AG09319 (cell line): ENCODE data around the gene FER.
"Not testable (repeated sequence)": the region's sequence is repeated elsewhere in the genome, so short reads cannot be mapped to it uniquely, and the experiment has no call there.

Source experiments
- DNase-seq: peaks from one replicate; pipeline ENCODE4 v3.0.0-alpha.2; 2010; ENCODE audit warnings: low read depth; ENCODE audit errors: extremely low read depth
- TF ChIP-seq, protein P1 (sequence below): IDR thresholded peaks from 2 replicates; pipeline ENCODE4 v1.5.1; 2011; ENCODE audit warnings: low read depth, mild to moderate bottlenecking, inconsistent platforms, low read length, moderate library complexity

The FER gene

DNA sequence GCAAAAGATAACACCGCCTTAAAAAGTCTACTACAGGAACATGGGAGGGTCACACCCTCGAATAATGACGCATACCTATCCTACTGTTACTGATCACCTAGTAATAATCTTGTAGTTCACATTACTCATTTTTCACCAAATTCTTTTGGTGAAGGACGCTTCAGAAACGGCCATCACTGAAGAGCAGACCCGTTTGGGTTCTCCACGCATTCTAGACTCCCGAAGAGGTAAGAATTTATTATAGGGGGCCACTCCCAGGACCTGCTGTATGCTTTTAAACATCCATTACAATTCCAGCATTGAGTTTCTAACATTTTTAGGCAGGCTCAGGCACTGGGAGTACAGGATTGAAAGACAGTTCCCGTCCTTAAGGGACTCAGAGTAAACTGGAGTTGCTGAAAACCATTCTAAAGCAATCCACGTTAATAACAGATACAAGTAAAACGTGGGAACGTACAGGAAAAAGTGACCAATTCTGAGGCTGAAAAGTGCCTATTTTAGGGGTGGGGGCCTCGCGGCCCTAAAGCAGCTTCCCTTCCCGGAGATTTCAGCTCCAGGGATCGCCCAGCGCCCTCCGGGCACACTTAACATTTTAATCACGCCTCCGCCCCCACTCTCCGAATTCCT lies at the start of gene FER:
Gene FER (plus strand): TSS at position 124 of the 627 bp plus-strand sequence. CDS start 50,286 bp downstream, outside the sequence.
- TF ChIP-seq, protein P1, sequence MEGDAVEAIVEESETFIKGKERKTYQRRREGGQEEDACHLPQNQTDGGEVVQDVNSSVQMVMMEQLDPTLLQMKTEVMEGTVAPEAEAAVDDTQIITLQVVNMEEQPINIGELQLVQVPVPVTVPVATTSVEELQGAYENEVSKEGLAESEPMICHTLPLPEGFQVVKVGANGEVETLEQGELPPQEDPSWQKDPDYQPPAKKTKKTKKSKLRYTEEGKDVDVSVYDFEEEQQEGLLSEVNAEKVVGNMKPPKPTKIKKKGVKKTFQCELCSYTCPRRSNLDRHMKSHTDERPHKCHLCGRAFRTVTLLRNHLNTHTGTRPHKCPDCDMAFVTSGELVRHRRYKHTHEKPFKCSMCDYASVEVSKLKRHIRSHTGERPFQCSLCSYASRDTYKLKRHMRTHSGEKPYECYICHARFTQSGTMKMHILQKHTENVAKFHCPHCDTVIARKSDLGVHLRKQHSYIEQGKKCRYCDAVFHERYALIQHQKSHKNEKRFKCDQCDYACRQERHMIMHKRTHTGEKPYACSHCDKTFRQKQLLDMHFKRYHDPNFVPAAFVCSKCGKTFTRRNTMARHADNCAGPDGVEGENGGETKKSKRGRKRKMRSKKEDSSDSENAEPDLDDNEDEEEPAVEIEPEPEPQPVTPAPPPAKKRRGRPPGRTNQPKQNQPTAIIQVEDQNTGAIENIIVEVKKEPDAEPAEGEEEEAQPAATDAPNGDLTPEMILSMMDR = no peak
- no peak for DNase-seq

DNA sequence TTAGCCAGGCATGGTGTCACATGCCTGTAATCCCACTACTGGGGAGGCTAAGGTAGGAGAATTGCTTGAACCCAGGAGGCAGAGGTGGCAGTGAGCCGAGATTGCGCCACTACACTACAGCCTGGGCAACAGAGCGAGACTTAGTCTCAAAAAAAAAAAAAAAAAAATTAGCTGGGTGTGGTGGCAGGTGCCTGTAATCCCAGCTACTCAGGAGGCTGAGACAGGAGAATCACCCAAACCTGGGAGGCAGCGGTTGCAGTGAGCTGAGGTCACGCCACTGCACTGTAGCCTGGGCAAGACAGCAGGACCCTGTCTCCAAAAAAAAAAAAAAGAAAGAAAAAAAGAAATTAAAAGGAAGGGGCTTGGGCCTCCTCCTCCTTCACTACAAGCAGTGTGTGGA lies 47.3 kb upstream of the FER start:
- not testable (repeated sequence) for DNase-seq

DNA sequence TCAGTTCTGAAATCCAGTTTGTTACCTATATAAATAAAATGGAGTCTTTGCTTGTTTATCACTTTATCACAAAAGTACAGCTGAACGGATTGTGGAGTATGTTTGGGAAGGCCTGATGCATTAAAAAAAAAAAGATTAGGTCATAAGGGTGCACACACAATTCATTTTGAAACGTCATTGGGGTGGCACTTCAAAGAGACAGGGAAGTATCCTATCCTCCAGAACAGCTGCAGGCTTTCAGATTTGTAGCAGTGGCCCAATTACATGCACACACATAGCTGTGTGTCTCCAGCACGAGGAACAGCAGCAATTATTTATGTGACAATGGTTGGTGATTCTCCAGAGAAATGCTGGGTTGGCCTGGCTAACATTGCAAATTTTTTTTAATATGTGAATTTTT lies 46.8 kb upstream of the FER start:
- no peak for DNase-seq
- TF ChIP-seq, protein P1 = no peak

DNA sequence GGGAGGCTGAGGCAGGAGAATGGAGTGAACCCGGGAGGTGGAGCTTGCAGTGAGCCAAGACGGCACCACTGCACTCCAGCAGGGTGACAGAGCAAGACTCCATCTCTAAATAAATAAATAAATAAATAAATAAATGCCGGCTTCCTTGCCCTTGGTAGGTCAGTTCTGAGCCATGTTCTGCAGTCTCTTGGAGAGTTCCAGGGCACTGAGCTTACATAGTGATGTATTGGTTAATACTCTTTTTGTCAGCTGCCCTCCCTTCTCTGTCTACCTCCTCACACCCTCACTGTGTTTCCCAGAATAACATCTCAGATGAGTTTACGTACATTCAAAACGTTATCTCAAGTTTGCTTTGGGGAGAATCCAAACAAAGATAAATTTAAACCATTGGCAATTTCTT lies 45.2 kb upstream of the FER start:
- no peak for DNase-seq
- TF ChIP-seq, protein P1 = no peak

DNA sequence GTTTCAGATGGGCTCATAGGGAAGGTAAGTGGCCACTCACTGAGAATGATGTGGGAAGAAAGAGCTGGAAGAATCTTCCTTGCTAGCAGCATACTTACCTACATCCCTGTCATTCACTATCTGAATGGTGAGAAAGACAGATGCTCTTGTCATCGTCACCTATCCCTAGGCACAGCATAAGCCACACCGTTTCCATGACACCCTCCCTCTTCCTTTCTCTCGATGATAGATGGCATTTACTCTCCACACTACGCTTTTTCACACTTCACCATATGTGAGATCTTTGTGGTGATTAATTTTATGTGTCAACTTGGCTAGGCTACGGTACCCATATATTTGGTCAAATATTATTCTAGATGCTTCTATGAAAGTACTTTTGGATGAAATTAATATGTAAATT lies 44.4 kb upstream of the FER start:
- TF ChIP-seq, protein P1 = no peak
- DNase-seq = no peak

DNA sequence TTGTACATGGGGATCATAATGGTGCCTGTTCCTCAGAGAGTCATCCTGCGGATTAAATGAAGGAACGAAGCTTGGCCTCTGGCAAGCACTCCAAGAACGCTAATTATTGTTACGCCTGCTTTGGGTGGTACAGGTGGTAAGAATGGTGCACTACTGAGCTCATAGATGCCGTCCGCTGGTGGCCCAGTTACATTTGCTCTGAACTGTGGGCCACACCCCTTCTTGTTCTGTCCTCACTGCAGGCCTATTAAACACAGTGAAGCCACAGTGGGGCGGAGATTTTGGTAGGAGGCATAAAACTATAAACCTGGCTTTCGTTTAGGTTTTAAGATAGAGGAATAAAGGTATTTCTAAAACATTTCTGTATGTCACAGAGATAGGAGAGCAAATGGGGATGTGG lies 40.6 kb upstream of the FER start:
- no peak for DNase-seq
- TF ChIP-seq, protein P1 = no peak

DNA sequence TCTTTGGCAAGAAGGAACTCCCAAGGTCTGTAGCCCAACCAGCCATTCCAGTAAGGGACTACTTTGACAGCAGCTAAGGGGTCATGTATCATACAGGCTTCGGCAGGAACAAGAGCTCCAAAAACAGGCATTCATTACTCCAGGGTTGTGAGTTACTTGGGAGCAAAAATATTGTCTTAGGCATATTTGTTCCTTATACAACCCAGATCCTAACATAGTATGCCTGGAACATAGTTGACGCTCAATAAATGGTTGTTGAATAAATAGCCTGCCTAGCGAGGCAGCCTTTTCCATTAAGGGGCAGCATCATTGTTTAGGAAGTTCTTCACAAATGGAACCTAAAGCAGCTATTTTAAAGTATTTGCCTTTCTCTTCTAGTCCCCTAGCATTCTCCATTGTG lies 35.8 kb upstream of the FER start:
- DNase-seq = no peak
- TF ChIP-seq, protein P1 = no peak

DNA sequence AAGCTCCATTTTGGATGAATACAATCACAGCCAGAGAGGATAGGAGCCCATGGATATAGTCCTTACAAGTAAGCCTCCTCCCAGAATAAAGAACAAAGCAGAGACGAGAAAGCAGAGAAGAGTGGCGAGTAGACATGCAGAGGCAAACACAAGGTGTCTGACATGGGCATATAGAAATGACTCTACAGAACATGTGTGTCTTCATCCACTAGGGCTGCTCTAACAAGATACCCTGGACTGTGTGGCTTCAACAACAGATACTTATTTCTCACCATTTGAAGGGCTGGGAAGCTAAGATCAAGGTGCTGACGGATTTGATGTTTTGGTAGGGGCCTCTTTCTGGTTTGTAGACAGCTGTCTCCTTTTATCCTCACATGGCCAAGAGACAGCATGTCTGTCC lies 32.3 kb upstream of the FER start:
- no peak for DNase-seq
- TF ChIP-seq, protein P1 = no peak
